GM12864 (cell line): Measurements from ENCODE around the gene SH3PXD2A.

ENCODE experiments used
- DNase-seq: peaks from one replicate; pipeline ENCODE4 v3.0.0-alpha.2; 2011; ENCODE audit warnings: low read depth
- H3K4me3 ChIP-seq: 2 replicates; pipeline ENCODE4 v1.5.1; 2011; ENCODE audit warnings: mild to moderate bottlenecking, low read depth, low read length, control low read depth
- CTCF ChIP-seq: IDR thresholded peaks from 2 replicates; pipeline ENCODE4 v1.5.1; 2011; ENCODE audit warnings: low read depth, mild to moderate bottlenecking, moderate library complexity, low read length, control low read depth, inconsistent platforms; ENCODE audit errors: missing control alignments

Gene SH3PXD2A

GRCh38 chr10:103877861-103878260 lies 22.5 kb upstream of the SH3PXD2A start:
- no peak overlapping the region for H3K4me3 ChIP-seq
- TF ChIP-seq CTCF, result no peak
- no peak for DNase-seq

- no peak for DNase-seq
- H3K4me3 ChIP-seq, result no peak overlapping the region
- no peak for TF ChIP-seq CTCF
Observed at GRCh38 chr10:103876155-103876554, 20.8 kb upstream of the SH3PXD2A start.

- no peak for DNase-seq
- no peak overlapping the region for H3K4me3 ChIP-seq
- no peak for TF ChIP-seq CTCF
Observed at GRCh38 chr10:103874730-103875129, 19.4 kb upstream of the SH3PXD2A start.

- H3K4me3 ChIP-seq, result no peak overlapping the region
- TF ChIP-seq CTCF, result no peak
- DNase-seq, result no peak
Observed at GRCh38 chr10:103872137-103872931, 17.0 kb upstream of the SH3PXD2A start.

- DNase-seq, result no peak
- TF ChIP-seq CTCF, result no peak
- H3K4me3 ChIP-seq, result no peak overlapping the region
Observed at GRCh38 chr10:103871006-103871405, 15.6 kb upstream of the SH3PXD2A start.

- no peak for DNase-seq
- TF ChIP-seq CTCF, result no peak
- no peak overlapping the region for H3K4me3 ChIP-seq
Observed at GRCh38 chr10:103870516-103870915, 15.1 kb upstream of the SH3PXD2A start.

- DNase-seq, result no peak
- no peak overlapping the region for H3K4me3 ChIP-seq
- no peak for TF ChIP-seq CTCF
Observed at GRCh38 chr10:103869336-103869735, 14.0 kb upstream of the SH3PXD2A start.
